NCI-H69 (cell line): Measurements from ENCODE around the gene CLTB.

Experiments used
- DNase-seq: peaks from one replicate; lab custom pipeline; 2025; lab: John Stamatoyannopoulos, UW

Gene CLTB

DNA sequence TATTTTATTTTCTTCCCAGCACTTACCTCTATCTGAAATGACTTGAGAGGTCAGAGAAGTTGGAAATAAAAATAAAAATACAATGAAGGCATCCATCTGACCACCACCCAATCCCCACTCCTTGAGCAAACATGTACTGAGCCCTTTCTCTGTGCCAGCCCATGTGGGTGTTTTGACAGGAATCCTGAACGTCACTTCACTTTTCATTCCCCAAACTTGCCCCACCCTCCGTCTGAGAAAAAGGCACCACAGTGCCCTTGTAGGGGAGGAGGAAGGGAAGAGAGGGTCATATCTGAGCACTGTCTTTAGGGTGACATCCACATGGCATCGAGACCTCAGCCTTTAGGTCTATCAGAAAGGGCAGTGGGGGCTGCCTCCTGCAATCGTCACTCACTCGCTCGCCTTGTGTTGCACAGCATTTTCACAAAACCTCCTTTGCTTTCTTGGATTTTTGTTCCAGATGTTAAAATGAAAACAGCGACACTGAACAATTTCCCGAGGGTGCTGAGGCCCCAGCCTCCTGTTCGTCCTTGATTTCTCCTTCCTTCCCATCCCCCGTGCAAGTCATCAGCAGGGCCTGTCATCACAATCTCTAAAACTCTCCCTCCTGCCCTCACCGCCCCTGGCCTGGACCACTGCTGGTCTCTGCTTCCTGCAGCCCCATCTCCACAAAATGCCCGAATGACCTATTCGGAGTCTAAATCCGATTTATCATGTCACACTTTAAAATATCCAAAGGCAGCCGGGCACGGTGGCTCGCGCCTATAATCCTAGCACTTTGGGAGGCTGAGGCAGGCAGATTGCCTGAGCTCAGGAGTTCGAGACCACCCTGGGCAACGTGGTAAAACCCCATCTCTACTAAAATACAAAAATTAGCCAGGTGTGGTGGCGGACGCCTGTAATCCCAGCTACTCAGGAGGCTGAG, 14.8 kb downstream of the CLTB start:
- no peak for DNase-seq

DNA sequence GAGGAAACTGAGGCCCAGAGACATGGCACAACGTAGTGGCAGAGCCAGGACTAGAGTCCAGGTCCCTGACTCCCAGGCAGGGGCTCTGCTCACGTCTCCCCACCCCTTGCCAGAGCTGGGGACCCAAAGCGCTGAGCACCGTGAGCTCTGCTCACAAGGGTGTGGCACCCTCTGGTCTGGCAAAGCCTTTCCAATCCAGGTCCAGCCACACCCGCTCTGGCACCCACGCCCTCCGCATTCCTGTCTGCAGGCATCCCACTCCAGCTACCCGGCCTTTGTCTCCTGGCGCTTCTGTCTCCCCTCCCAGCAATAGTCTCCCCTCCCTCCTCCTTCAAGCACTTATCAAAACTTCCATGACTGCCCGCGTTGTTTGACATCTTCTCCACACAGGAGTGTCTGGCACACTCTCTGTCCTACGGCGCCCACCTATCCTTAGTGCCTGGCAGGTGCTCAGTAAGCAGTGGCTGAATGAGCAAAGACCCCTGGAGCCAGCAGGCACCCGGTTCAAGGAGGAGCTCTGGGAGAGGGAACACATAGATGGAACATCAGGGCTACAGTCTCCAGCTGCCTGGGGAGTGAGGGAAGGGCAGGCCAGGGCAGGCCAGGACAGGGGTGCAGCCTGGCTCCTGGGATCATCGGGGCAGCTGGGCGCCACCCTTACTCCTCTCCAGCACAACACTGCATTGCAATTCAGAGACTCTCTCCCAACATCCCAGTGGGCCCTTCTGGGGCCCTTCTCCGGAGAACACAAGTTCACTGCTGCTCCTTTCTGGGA, 15.8 kb downstream of the CLTB start:
- DNase-seq, result no peak

DNA sequence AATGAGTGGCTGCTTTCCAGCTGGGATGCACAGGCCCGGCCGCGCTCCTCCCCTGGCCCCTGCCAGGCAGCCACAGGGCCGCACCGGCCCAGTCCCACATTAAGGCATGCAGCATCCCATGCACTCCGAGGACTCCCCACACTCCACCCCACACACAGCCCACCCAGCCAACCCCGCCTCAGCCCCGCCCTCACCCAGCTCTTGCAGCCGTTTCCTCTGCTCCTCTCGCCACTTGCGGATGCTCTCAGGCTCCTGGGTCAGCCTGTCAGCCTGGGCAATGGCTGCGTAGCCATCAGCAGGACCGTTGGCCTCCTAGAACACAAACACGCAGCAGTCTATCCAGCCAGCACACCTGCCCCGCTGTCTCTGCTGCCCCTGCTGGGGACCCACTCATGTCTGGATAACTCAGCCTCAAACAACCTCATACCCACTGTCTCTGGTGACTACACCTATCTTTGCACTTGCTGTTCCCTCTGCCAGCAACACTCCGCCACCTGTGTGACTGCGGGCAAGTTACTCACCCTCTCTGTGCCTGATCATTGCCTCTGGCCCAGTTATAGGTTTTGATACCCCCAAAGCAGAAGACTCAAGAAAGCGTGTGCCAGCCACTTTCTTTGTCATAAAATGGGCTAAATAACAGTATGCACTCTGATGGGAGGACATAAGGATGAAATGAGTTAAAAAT, 18.5 kb downstream of the CLTB start:
- DNase-seq, result no peak

DNA sequence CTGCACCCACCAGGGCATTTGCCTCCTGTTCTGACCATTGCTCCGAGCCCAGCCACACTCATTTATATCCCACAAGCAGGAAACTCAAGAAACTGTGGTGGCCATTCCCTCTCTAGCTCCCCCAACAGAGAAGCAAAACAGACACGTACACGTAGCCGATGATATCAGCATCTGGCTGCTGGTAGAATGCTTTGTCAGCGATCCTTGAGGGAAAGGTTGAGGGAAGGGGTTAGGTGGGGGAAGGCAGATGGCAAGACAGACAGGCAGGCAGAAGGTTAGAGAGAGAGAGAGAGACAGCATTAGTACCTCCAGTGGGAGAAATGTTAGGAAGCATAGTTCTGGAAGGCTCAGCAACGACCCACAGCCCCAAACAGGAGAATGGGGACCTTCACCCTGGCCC, 20.0 kb downstream of the CLTB start:
- DNase-seq, result no peak

DNA sequence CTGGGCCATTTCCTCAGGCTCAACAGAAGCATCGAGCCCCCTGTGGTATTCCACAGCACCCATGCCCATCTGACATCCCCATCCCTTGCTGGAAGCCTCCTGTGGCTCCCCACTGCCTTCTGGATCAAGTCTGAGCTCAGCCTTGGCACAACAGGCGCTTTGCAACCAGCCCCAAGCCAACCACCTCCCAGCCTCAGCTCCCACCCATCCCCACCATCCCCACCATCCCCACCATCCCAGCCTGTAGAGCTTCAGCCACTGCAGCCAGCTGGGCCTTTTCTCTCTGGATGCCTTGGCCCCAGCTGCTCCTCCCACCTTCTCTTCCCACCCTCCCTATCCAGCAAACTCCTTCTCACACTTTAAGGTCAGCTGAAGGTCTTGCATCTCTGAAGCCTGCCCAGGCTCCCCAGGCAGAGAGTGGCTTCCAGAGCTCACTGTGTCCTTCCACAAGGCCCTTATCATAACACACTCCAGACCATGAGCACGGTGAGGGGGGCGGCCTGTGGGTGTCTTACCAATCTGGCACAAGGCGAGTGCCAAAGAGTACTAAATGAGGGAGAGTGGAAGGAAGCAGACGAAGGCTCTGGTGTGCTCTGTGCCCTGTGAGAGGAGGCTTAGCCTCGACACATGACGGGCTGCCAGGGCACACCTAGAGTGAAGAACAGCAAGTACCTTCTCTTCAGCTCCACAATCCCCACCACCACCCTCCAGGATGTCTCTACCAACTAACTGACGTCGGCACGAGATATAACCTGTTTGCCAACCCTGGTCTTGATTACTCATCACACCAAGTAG, 21.3 kb downstream of the CLTB start:
- no peak for DNase-seq

DNA sequence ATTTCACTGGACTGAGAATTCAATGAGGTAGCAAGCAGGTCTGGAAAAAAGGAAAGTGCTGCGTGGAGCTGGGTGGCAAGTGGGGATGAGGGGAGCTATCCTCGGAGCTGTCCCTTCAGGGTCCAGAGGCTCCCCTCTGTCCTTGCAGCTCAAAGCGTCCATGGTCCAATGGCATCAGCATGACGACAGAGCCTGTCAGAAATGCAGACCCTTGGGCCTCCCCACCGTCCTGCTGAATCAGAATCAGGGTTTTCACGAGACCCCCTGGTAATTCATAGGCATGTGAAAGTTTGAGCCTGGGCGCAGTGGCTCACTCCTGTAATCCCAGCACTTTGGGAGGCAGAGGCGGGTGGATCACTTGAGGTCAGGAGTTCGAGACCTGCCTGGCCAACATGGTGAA, 22.2 kb downstream of the CLTB start:
- no peak for DNase-seq

DNA sequence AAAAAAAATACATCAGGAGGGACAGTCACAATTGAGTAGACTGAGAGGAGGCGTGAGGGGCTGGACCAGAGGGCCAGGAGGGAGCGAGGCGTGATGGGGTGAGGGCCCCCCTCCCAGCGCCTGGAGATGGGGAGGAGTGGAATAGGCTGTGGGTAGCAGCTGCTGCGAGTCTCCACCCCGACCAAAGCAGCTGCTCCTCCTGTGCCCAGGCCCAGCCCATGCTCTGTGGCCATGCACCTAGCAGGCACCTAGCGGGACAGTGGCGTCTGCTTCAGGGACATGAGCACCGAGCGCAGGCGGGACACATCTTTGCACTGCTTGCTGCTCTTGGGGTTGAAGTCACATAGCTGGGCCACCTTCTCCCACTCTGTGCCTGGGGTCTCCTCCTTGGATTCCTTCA, 23.8 kb downstream of the CLTB start:
- DNase-seq, result no peak

DNA sequence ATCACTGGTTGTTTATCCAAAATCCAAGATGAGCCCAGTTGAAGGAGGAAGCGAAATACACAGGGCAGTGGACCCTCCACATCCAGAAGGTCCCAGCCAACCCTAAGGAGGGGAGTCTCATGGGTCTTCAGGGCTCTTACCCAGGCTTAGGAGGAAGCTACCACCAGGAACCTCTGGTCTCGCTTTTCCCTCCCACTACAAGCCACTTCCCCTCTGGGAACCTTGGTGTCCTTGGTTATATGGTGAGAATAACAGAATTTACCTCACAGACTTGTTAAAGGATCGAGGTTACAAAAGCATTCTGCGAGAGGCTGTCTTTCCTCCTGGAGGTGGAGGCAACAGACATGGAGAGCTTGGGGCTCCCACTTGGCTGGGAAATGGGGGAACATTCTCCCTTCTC, 24.3 kb downstream of the CLTB start:
- DNase-seq, result no peak

DNA sequence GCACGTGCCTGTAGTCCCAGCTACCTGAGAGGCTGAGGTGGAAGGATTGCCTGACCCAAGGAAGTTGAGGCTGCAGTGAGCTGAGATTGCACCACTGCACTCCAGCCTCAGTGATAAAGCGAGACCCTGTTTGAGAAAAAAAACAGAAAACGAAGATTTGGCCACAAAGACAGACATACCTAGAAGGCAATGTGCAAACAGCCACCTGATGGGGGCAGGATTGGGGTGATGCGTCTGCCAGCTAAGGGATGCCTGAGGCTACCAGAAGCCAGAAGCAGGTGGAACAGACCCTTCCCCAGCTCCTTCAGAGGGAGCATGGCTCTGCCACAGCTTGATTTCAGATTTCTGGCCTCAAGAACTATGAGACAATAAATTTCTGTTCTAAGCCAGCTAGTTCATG, 24.9 kb downstream of the CLTB start:
- DNase-seq, result no peak

DNA sequence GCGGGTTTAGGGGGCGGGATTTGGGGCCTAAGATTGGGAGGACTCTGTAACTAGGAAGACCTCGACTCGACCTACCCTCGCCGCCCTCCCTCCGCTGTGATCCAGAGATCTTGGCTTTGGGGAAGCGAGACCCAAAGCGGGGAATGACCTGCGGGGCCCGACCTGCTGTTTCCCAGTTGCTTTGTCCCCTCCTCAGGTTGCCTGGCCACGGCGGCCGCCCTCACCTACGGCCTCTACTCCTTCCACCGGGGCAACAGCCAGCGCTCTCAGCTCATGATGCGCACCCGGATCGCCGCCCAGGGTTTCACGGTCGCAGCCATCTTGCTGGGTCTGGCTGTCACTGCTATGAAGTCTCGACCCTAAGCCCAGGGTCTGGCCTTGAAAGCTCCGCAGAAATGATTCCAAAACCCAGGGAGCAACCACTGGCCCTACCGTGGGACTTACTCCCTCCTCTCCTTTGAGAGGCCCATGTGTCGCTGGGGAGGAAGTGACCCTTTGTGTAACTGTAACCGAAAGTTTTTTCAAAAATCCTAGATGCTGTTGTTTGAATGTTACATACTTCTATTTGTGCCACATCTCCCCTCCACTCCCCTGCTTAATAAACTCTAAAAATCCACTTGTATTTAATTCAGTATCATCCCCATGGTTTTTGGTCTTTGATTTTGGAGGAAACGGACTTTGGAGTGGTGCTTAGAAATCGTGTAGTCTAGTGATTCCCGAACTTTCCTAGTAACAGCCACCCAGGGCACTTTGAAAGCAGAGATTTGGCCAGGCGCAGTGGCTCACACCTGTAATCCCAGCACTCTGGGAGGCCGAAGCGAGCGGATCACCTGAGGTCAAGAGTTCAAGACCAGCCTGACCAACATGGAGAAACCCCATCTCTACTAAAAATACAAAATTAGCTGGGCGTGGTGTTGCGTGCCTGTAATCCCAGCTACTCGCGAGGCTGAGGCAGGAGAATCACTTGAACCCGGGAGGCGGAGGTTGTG, 26.9 kb downstream of the CLTB start:
- DNase-seq, result no peak

DNA sequence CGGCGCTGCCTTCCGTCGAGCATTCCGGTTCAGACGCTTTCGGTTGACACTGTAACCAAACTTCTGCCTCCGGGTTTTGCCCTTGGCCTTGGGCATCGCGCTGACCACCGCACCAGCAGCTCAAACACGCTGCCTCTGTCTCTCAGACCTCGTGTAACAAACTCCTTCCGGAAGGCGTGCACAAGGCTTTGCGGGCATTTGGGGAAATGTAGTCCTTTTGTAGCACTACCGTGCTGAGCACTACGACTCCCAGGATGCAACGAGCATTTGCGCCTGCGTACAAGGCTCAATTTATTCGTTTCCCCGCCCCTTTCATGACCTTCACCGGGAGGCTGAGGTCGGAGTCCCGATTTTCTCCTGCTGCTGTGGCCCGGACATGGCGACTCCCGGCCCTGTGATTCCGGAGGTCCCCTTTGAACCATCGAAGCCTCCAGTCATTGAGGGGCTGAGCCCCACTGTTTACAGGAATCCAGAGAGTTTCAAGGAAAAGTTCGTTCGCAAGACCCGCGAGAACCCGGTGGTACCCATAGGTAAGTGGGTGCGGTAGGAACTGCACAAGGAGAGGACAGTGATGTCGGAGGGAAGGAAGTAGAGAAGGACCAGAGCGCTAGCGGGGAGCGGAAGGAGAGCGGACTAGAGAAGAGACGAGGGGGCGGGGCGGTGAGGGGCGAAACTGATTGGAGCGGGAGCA, 27.8 kb downstream of the CLTB start, which contains the start of the genes HIGD2A and NOP16:
Gene HIGD2A, plus strand, starts transcription at position 308 of the 691 bp plus-strand sequence. Its CDS starts 69 bp downstream, at position 377.
Gene NOP16, minus strand, starts transcription at position 155 of the 691 bp plus-strand sequence. Its CDS starts 59 bp downstream, at position 96.
- DNase-seq, result peak; percentile 100

DNA sequence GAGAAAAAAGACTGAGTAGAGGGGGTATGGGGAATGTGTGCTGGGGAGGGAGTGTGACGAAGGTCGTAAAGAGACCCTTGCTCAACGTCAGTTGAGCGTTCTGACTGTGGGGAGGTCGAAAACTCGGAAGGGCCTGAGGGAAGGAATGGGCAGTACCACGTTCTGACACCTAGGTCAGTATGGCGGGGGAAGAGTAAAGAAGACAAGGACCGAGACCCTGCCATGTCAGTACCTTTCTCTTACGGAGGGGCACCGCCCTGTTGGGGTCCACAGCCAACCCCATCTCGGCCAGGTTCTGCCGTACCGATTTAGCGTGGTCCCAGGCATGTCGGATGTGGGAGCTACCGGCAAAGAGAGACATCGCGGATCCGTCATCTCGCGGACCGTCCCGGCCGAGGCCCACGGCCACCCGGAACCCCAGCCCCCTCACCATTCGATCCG, 28.3 kb downstream of the CLTB start:
- peak; percentile 54 for DNase-seq

DNA sequence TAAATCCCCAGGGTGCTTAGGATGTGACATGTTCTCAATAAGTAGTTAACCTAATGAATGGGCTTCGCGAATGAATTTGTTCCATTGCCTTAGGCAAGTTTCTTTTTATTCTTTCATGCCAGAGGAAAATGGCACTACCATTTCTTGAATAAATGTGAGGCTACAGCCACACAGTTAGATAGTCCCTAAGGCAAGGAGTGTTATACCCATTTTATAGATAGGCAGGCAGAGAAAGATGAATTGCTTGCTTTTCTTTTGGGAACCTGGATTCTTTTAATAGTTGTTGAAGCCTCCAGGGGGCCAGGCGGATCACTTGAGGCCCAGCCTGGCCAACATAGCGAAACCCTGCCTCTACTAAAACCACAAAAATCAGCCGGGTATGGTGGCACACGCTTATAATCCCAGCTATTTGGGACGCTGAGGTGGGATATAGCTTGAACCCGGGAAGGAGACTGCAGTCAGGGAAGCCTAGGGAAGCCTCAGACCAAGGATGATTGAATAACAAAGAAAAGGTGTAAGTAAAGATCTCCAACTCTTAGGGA, 28.9 kb downstream of the CLTB start:
- peak; percentile 29 for DNase-seq

DNA sequence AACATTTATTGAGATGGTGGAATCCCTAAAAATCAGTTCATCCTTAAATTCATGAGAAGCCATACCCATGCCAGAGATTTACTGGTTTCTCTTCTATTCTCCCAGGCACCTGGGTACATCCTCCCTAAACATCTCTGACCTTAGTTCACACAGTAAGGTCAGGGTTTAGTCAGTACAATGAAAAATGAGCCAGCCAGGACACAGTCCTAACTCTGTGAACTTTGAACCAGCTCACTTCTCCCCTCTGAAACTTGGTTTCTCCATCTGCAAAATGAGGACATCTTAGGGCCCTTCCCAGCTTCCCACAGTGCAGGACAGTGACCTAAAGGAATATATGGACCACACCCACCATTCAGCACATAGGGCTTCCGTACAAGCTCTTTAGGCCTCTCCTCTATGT, 29.8 kb downstream of the CLTB start:
- no peak for DNase-seq

DNA sequence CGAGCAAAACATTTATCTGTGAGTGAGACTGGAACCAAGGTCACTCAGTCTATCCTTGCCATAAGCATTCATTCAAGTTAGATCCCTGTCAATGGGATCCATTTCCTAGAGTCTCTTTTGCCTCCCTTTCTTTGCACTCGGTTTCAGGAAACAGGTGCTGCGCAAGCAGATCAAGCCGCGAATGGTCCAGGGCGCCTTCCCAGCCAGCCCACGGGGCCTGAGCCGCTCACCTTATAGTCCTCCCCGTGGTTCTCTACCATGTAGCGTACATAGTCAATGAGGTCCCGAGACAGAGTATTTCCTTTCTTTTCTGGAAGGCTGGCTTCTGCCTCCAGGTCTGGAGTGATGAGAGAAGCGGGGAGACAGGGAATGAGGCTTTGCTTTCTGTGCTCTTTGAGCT, 31.3 kb downstream of the CLTB start:
- no peak for DNase-seq

DNA sequence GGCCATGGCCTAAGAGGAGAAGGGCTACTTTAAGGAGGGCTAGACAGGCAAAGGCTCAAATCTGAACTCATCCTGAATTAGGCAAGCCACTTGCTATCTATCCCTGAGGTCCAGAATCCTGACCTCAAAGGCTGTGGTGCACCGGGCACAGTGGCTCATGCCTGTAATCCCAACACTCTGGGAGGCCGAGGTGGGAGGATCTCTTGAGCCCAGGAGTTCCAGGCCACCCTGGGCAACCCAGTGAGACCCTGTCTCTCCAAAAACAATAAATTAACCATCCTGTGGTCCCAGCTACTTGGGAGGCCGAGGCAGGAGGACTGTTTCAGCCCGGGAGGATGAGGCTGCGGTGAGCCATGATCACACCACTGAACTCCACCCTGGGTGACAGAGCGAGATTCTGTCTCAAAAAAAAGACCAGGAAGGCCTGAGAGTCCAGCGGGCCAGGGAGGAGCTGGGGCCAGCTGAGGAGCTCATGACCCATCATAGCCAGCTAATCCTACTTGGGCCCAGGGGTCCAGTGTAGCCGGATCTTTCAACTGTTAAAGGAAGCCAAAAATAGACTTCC, 31.9 kb downstream of the CLTB start:
- DNase-seq, result no peak

DNA sequence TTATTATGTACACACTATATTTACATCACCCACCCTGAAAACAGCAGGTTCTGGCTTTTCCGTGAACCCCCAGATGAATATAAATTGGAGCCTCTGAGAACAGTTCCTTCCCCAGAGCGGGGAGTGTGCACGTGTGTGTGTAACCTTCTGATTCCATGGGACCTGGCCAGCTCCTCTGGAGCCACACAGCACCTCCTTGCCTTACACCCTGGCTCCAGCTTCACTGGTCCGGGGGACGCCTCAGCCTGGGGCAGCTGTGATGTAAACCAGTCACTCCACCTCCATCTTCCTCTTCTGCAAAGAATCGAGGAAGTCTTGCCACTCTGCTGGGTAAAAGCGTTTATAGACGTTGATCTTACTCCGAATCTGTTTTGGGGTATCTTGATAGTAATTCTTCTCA, 32.4 kb downstream of the CLTB start:
- DNase-seq, result no peak

DNA sequence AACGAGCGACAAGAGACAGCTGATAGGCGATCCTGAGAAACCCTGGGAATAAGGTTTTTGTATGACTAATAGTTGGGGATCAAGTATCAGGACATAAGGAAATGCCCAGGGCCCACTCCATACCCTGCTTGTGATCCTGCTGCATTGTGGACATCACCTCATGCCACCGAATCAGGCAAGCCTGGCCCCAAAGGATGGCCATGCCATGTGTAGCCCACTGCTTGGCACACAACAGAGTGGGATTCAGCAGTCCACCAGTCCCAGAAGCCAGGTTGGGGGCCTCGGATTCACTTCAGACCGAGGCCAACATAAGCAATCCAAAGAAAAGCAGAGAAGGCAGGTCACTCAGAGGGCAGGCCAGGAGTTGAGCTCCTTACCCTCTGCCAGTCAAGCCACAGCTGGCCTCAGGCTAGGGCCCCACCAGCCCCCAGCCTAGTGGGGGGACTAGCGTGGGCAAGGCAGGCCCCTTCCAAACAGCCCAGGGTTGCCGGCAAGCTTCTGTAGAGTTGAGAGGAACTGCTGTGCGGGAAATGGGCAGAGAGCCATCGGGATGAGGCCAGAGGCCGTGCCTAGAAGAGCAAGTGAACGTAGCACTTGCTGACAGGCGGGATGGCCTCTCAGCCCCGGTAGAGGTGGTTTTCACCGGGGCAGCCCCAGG, 33.0 kb downstream of the CLTB start:
- no peak for DNase-seq
